HEK293 (cell line): ENCODE measurements around the gene DYNLT1.

ENCODE experiments used
- GFI1B ChIP-seq: fragments of 450-650 bp; formaldehyde crosslinking; IDR thresholded peaks from 2 replicates; pipeline ENCODE4 v1.5.1; 2016; ENCODE audit warnings: missing biosample characterization, missing genetic modification characterization
- HOXC10 ChIP-seq: sonication (generic); formaldehyde crosslinking; IDR thresholded peaks from 2 replicates; pipeline ENCODE4 v1.8.1; 2023; ENCODE audit warnings: mild to moderate bottlenecking, missing genetic modification reagents
- KLF10 ChIP-seq: fragments of 450-650 bp; IDR thresholded peaks from 2 replicates; pipeline ENCODE4 v1.5.1; 2018; ENCODE audit warnings: missing biosample characterization, mild to moderate bottlenecking, missing genetic modification characterization
- KLF9 ChIP-seq: fragments of 450-650 bp; formaldehyde crosslinking; IDR thresholded peaks from 2 replicates; pipeline ENCODE4 v1.5.1; 2016; ENCODE audit warnings: missing biosample characterization, missing genetic modification characterization, low read depth
- SP3 ChIP-seq: fragments of 450-650 bp; formaldehyde crosslinking; IDR thresholded peaks from 2 replicates; pipeline ENCODE4 v1.5.1; 2016; ENCODE audit warnings: missing biosample characterization, missing genetic modification characterization
- ZBTB20 ChIP-seq: fragments of 450-650 bp; formaldehyde crosslinking; IDR thresholded peaks from 2 replicates; pipeline ENCODE4 v1.5.1; 2016; ENCODE audit warnings: missing biosample characterization, missing genetic modification characterization
- ZBTB8A ChIP-seq: fragments of 450-650 bp; formaldehyde crosslinking; IDR thresholded peaks from 2 replicates; pipeline ENCODE4 v1.5.1; 2016; ENCODE audit warnings: missing biosample characterization, missing genetic modification characterization
- ZFP37 ChIP-seq: fragments of 450-650 bp; formaldehyde crosslinking; IDR thresholded peaks from 2 replicates; pipeline ENCODE4 v1.5.1; 2016; ENCODE audit warnings: missing biosample characterization, missing genetic modification characterization
- ZFP41 ChIP-seq: fragments of 450-650 bp; formaldehyde crosslinking; IDR thresholded peaks from 2 replicates; pipeline ENCODE4 v1.5.1; 2016; ENCODE audit warnings: missing biosample characterization, missing genetic modification characterization, borderline replicate concordance
- ZIC2 ChIP-seq: fragments of 450-650 bp; formaldehyde crosslinking; IDR thresholded peaks from 2 replicates; pipeline ENCODE4 v1.5.1; 2016; ENCODE audit warnings: missing biosample characterization, missing genetic modification characterization
- ZNF155 ChIP-seq: fragments of 450-650 bp; formaldehyde crosslinking; IDR thresholded peaks from 2 replicates; pipeline ENCODE4 v1.5.1; 2016; ENCODE audit warnings: missing biosample characterization, missing genetic modification characterization
- ZNF2 ChIP-seq: fragments of 450-650 bp; formaldehyde crosslinking; IDR thresholded peaks from 2 replicates; pipeline ENCODE4 v1.5.1; 2016; ENCODE audit warnings: missing biosample characterization, missing genetic modification characterization
- ZNF211 ChIP-seq: fragments of 450-650 bp; formaldehyde crosslinking; IDR thresholded peaks from 2 replicates; pipeline ENCODE4 v1.5.1; 2016; ENCODE audit warnings: low read depth, missing biosample characterization, missing genetic modification characterization
- ZNF214 ChIP-seq: fragments of 450-650 bp; formaldehyde crosslinking; IDR thresholded peaks from 2 replicates; pipeline ENCODE4 v1.5.1; 2017; ENCODE audit warnings: missing biosample characterization, mild to moderate bottlenecking, missing genetic modification characterization, borderline replicate concordance
- ZNF335 ChIP-seq: fragments of 450-650 bp; formaldehyde crosslinking; conservative IDR thresholded peaks from 2 replicates; pipeline ENCODE4 v1.5.1; 2016; ENCODE audit warnings: missing biosample characterization, missing genetic modification characterization
- ZNF423 ChIP-seq: fragments of 450-650 bp; formaldehyde crosslinking; IDR thresholded peaks from 2 replicates; pipeline ENCODE4 v1.5.1; 2016; ENCODE audit warnings: missing biosample characterization, missing genetic modification characterization
- ZNF558 ChIP-seq: fragments of 450-650 bp; formaldehyde crosslinking; IDR thresholded peaks from 2 replicates; pipeline ENCODE4 v1.5.1; 2016; ENCODE audit warnings: missing biosample characterization, missing genetic modification characterization
- ZNF621 ChIP-seq: fragments of 450-650 bp; formaldehyde crosslinking; IDR thresholded peaks from 2 replicates; pipeline ENCODE4 v1.5.1; 2017; ENCODE audit warnings: missing biosample characterization, missing genetic modification characterization
- ZNF626 ChIP-seq: fragments of 450-650 bp; sonication (Bioruptor Pico); formaldehyde crosslinking; IDR thresholded peaks from 2 replicates; pipeline ENCODE4 v1.5.1; 2018; ENCODE audit warnings: missing biosample characterization, missing genetic modification characterization, inconsistent platforms
- ZNF677 ChIP-seq: fragments of 450-650 bp; IDR thresholded peaks from 2 replicates; pipeline ENCODE4 v1.5.0; 2018; ENCODE audit warnings: missing biosample characterization, mild to moderate bottlenecking, missing genetic modification characterization, moderate library complexity
- ZNF792 ChIP-seq: fragments of 450-650 bp; formaldehyde crosslinking; IDR thresholded peaks from 2 replicates; pipeline ENCODE4 v1.5.1; 2016; ENCODE audit warnings: missing biosample characterization, missing genetic modification characterization
- TF ChIP-seq, protein P1 (sequence below): fragments of 450-650 bp; formaldehyde crosslinking; IDR thresholded peaks from 2 replicates; pipeline ENCODE4 v1.5.1; 2016; ENCODE audit warnings: missing biosample characterization, missing genetic modification characterization
- TF ChIP-seq, protein P2 (sequence below): fragments of 450-650 bp; formaldehyde crosslinking; IDR thresholded peaks from 2 replicates; pipeline ENCODE4 v1.5.0; 2017; ENCODE audit warnings: missing biosample characterization, missing genetic modification characterization, borderline replicate concordance
- TF ChIP-seq, protein P3 (sequence below): fragments of 450-650 bp; formaldehyde crosslinking; IDR thresholded peaks from 2 replicates; pipeline ENCODE4 v1.5.1; 2016; ENCODE audit warnings: missing biosample characterization, missing genetic modification characterization
- TF ChIP-seq, protein P4 (sequence below): fragments of 450-650 bp; formaldehyde crosslinking; IDR thresholded peaks from 2 replicates; pipeline ENCODE4 v1.5.1; 2017; ENCODE audit warnings: missing biosample characterization, missing genetic modification characterization
- TF ChIP-seq, protein P5 (sequence below): fragments of 450-650 bp; formaldehyde crosslinking; IDR thresholded peaks from 2 replicates; pipeline ENCODE4 v1.5.1; 2016; ENCODE audit warnings: missing biosample characterization, missing genetic modification characterization
- TF ChIP-seq, protein P6 (sequence below): fragments of 450-650 bp; formaldehyde crosslinking; IDR thresholded peaks from 2 replicates; pipeline ENCODE4 v1.5.1; 2016; ENCODE audit warnings: missing biosample characterization, missing genetic modification characterization, borderline replicate concordance

Gene DYNLT1

DNA sequence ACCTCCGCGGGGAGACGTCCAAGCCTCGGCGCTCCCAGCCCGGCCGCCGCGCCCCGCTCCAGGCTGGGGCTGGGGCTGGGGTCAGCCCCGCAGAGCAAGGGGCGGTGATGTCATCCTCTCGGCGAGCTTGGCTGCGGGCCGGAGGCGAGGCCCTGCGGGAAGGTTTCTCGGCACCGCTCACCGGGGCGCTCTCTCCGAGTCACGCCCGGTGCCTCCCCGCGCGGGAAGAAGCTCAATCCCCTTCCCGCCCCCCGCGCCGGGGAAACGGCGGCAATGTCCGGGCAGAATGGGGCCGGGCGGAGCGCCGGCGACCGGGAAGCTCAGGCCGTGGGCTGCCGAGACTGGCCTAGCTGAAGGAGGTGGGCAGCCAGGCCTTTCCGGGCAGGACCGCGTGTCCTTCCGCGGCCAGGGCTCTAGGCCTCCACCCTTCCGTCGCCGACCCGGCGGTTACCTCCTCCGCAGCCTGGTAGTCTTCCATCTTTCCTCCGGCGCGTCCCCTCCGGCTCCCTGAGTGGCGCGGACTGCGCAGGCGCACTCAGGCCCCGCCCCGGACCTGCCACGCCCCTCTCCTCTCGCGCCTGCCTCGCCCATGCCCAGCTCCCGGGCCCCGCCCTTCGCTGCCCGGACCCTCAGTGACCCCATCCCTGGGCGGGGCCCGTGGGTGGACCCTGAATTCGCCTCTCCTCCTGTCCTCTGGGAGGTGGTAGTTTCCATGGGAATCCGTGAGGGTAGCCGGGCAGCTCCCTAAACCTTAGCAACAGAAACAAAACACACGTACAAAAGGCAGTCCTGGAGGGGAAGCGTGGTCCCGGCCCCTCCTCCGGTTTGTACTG, at the start of gene DYNLT1 (continued):
- TF ChIP-seq, protein P1, sequence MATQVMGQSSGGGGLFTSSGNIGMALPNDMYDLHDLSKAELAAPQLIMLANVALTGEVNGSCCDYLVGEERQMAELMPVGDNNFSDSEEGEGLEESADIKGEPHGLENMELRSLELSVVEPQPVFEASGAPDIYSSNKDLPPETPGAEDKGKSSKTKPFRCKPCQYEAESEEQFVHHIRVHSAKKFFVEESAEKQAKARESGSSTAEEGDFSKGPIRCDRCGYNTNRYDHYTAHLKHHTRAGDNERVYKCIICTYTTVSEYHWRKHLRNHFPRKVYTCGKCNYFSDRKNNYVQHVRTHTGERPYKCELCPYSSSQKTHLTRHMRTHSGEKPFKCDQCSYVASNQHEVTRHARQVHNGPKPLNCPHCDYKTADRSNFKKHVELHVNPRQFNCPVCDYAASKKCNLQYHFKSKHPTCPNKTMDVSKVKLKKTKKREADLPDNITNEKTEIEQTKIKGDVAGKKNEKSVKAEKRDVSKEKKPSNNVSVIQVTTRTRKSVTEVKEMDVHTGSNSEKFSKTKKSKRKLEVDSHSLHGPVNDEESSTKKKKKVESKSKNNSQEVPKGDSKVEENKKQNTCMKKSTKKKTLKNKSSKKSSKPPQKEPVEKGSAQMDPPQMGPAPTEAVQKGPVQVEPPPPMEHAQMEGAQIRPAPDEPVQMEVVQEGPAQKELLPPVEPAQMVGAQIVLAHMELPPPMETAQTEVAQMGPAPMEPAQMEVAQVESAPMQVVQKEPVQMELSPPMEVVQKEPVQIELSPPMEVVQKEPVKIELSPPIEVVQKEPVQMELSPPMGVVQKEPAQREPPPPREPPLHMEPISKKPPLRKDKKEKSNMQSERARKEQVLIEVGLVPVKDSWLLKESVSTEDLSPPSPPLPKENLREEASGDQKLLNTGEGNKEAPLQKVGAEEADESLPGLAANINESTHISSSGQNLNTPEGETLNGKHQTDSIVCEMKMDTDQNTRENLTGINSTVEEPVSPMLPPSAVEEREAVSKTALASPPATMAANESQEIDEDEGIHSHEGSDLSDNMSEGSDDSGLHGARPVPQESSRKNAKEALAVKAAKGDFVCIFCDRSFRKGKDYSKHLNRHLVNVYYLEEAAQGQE (tag by site-specific recombination) = peak; percentile 66
- TF ChIP-seq ZNF214 (tag by site-specific recombination) = no peak
- TF ChIP-seq, protein P2, sequence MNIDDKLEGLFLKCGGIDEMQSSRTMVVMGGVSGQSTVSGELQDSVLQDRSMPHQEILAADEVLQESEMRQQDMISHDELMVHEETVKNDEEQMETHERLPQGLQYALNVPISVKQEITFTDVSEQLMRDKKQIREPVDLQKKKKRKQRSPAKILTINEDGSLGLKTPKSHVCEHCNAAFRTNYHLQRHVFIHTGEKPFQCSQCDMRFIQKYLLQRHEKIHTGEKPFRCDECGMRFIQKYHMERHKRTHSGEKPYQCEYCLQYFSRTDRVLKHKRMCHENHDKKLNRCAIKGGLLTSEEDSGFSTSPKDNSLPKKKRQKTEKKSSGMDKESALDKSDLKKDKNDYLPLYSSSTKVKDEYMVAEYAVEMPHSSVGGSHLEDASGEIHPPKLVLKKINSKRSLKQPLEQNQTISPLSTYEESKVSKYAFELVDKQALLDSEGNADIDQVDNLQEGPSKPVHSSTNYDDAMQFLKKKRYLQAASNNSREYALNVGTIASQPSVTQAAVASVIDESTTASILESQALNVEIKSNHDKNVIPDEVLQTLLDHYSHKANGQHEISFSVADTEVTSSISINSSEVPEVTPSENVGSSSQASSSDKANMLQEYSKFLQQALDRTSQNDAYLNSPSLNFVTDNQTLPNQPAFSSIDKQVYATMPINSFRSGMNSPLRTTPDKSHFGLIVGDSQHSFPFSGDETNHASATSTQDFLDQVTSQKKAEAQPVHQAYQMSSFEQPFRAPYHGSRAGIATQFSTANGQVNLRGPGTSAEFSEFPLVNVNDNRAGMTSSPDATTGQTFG (tag by site-specific recombination) = no peak
- TF ChIP-seq GFI1B = no peak
- TF ChIP-seq HOXC10 (CRISPR knock-in tag) = no peak
- TF ChIP-seq ZNF211 (tag by site-specific recombination) = no peak
- TF ChIP-seq, protein P3, sequence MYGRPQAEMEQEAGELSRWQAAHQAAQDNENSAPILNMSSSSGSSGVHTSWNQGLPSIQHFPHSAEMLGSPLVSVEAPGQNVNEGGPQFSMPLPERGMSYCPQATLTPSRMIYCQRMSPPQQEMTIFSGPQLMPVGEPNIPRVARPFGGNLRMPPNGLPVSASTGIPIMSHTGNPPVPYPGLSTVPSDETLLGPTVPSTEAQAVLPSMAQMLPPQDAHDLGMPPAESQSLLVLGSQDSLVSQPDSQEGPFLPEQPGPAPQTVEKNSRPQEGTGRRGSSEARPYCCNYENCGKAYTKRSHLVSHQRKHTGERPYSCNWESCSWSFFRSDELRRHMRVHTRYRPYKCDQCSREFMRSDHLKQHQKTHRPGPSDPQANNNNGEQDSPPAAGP = peak; percentile 98
- no peak for TF ChIP-seq ZNF621 (tag by site-specific recombination)
- no peak for TF ChIP-seq ZNF423 (tag by site-specific recombination)
- peak; percentile 83 for TF ChIP-seq ZIC2
- TF ChIP-seq ZFP41 = no peak
- TF ChIP-seq ZNF2 = peak; percentile 73
- TF ChIP-seq, protein P4, sequence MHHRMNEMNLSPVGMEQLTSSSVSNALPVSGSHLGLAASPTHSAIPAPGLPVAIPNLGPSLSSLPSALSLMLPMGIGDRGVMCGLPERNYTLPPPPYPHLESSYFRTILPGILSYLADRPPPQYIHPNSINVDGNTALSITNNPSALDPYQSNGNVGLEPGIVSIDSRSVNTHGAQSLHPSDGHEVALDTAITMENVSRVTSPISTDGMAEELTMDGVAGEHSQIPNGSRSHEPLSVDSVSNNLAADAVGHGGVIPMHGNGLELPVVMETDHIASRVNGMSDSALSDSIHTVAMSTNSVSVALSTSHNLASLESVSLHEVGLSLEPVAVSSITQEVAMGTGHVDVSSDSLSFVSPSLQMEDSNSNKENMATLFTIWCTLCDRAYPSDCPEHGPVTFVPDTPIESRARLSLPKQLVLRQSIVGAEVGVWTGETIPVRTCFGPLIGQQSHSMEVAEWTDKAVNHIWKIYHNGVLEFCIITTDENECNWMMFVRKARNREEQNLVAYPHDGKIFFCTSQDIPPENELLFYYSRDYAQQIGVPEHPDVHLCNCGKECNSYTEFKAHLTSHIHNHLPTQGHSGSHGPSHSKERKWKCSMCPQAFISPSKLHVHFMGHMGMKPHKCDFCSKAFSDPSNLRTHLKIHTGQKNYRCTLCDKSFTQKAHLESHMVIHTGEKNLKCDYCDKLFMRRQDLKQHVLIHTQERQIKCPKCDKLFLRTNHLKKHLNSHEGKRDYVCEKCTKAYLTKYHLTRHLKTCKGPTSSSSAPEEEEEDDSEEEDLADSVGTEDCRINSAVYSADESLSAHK (tag by site-specific recombination) = peak; percentile 31
- TF ChIP-seq, protein P5, sequence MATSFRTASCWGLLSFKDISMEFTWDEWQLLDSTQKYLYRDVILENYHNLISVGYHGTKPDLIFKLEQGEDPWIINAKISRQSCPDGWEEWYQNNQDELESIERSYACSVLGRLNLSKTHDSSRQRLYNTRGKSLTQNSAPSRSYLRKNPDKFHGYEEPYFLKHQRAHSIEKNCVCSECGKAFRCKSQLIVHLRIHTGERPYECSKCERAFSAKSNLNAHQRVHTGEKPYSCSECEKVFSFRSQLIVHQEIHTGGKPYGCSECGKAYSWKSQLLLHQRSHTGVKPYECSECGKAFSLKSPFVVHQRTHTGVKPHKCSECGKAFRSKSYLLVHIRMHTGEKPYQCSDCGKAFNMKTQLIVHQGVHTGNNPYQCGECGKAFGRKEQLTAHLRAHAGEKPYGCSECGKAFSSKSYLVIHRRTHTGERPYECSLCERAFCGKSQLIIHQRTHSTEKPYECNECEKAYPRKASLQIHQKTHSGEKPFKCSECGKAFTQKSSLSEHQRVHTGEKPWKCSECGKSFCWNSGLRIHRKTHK (tag by site-specific recombination) = no peak
- peak; percentile 62 for TF ChIP-seq ZBTB8A
- peak; percentile 99 for TF ChIP-seq KLF9 (tag by site-specific recombination)
- TF ChIP-seq ZNF626 (tag by site-specific recombination) = no peak
- peak; percentile 97 for TF ChIP-seq ZNF335 (tag by site-specific recombination)
- no peak; the same call in 1 of the 2 replicates for TF ChIP-seq ZNF677
- TF ChIP-seq ZBTB20 = peak; percentile 84
- TF ChIP-seq ZFP37 (tag by site-specific recombination) = peak; percentile 96
- no peak for TF ChIP-seq ZNF155 (tag by site-specific recombination)
- no peak for TF ChIP-seq ZNF558
- TF ChIP-seq SP3 (tag by site-specific recombination) = peak; percentile 98
- peak; percentile 87 for TF ChIP-seq KLF10 (tag by site-specific recombination)
- TF ChIP-seq, protein P6, sequence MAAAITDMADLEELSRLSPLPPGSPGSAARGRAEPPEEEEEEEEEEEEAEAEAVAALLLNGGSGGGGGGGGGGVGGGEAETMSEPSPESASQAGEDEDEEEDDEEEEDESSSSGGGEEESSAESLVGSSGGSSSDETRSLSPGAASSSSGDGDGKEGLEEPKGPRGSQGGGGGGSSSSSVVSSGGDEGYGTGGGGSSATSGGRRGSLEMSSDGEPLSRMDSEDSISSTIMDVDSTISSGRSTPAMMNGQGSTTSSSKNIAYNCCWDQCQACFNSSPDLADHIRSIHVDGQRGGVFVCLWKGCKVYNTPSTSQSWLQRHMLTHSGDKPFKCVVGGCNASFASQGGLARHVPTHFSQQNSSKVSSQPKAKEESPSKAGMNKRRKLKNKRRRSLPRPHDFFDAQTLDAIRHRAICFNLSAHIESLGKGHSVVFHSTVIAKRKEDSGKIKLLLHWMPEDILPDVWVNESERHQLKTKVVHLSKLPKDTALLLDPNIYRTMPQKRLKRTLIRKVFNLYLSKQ (tag by site-specific recombination) = no peak
- peak; percentile 76; the same call in 1 of the 2 replicates for TF ChIP-seq ZNF792 (tag by site-specific recombination)
